ENCODE results near the gene TSPAN13.

DNA sequence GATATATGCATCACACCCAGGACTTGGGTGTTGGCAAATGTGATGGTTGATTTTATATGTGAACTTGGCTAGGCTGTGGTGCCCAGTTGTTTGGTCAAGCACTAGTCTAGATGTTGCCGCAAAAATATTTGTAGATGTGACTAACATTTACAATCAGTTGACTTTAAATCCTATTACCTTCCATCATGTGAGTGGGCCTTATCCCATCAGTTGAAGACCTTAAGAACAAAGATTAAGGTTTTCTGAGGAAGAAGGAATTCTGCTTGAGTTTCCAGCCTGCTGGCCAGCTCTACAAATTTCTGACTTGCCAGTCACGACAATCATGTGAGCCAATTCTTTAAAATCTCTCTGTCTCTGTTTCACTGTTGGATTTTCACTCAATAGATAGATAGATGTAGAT, 20.3 kb downstream of the TSPAN13 start:
- TF ChIP-seq, protein P1, sequence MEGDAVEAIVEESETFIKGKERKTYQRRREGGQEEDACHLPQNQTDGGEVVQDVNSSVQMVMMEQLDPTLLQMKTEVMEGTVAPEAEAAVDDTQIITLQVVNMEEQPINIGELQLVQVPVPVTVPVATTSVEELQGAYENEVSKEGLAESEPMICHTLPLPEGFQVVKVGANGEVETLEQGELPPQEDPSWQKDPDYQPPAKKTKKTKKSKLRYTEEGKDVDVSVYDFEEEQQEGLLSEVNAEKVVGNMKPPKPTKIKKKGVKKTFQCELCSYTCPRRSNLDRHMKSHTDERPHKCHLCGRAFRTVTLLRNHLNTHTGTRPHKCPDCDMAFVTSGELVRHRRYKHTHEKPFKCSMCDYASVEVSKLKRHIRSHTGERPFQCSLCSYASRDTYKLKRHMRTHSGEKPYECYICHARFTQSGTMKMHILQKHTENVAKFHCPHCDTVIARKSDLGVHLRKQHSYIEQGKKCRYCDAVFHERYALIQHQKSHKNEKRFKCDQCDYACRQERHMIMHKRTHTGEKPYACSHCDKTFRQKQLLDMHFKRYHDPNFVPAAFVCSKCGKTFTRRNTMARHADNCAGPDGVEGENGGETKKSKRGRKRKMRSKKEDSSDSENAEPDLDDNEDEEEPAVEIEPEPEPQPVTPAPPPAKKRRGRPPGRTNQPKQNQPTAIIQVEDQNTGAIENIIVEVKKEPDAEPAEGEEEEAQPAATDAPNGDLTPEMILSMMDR (optimal IDR thresholded peaks at IDR 0.05 in 1 of 3, IDR thresholded peaks at IDR 0.05 in 1 of 3, conservative IDR thresholded peaks at IDR 0.05 in 1 of 3; ENCODE audit: extremely low read depth in 1 of 3, insufficient read depth in 2 of 3, low read length in 3 of 3), result no peak
- TF ChIP-seq EZH2 (IDR thresholded peaks at IDR 0.05; ENCODE audit: low read length), result no peak
